ENCODE measurements around the gene PTPRA. TPM values are rescaled to one million over a fixed set of nuclear protein-coding genes. Genes with fewer than 3 reads are reported as not detected.

Gene PTPRA
- total and polyA plus RNA-seq, 2 of the 13 experiments (the other 11 are each of a cell fraction or from before 2014, with no cell fraction given): 47.2 to 127 TPM

GRCh38 chr20:3080939-3081388 lies 207.7 kb downstream of the PTPRA start (continued):
- TF ChIP-seq GLMP (CRISPR knock-in tag; IDR thresholded peaks at IDR 0.05; ENCODE audit: borderline replicate concordance) (no peak), SYNCRIP (IDR thresholded peaks at IDR 0.05; ENCODE audit: insufficient read depth, low read depth, low read length) (no peak), ZFX (CRISPR knock-in tag; IDR thresholded peaks at IDR 0.05; ENCODE audit: low read depth) (no peak), ZKSCAN1 (IDR thresholded peaks at IDR 0.05; ENCODE audit: low read length) (no peak), ZNF30 (CRISPR knock-in tag; IDR thresholded peaks at IDR 0.05) (no peak), PLRG1 (conservative IDR thresholded peaks at IDR 0.05) (no peak), SALL1 (CRISPR knock-in tag; IDR thresholded peaks at IDR 0.05) (peak; percentile 58), ZSCAN9 (CRISPR knock-in tag; IDR thresholded peaks at IDR 0.05; ENCODE audit: borderline replicate concordance) (no peak), ZNF678 (CRISPR knock-in tag; IDR thresholded peaks at IDR 0.05) (no peak), SOX6 (IDR thresholded peaks at IDR 0.05) (no peak), SOX6 (CRISPR knock-in tag; IDR thresholded peaks at IDR 0.05) (peak; percentile 36; the same call in 1 of the 2 replicates), BORCS8-MEF2B (CRISPR knock-in tag; IDR thresholded peaks at IDR 0.05) (0 out of 2 replicates have a peak, but pooled peaks have one; percentile 36), STAG1 (CRISPR knock-in tag; IDR thresholded peaks at IDR 0.05) (no peak), SRSF9 (IDR thresholded peaks at IDR 0.05; ENCODE audit: borderline replicate concordance, insufficient read depth, low read depth, low read length, poor library complexity, severe bottlenecking) (no peak), MEIS2 (CRISPR knock-in tag; IDR thresholded peaks at IDR 0.05) (no peak), PTBP1 (IDR thresholded peaks at IDR 0.05; ENCODE audit: low read depth, low read length, poor library complexity, severe bottlenecking) (no peak), ZNF225 (CRISPR knock-in tag; IDR thresholded peaks at IDR 0.05) (peak; percentile 19; the same call in 1 of the 2 replicates), ZBTB1 (CRISPR knock-in tag; IDR thresholded peaks at IDR 0.05; ENCODE audit: borderline replicate concordance) (no peak), GATAD1 (CRISPR knock-in tag; IDR thresholded peaks at IDR 0.05) (0 out of 2 replicates have a peak, but pooled peaks have one; percentile 17)
- TF ChIP-seq, protein P1, sequence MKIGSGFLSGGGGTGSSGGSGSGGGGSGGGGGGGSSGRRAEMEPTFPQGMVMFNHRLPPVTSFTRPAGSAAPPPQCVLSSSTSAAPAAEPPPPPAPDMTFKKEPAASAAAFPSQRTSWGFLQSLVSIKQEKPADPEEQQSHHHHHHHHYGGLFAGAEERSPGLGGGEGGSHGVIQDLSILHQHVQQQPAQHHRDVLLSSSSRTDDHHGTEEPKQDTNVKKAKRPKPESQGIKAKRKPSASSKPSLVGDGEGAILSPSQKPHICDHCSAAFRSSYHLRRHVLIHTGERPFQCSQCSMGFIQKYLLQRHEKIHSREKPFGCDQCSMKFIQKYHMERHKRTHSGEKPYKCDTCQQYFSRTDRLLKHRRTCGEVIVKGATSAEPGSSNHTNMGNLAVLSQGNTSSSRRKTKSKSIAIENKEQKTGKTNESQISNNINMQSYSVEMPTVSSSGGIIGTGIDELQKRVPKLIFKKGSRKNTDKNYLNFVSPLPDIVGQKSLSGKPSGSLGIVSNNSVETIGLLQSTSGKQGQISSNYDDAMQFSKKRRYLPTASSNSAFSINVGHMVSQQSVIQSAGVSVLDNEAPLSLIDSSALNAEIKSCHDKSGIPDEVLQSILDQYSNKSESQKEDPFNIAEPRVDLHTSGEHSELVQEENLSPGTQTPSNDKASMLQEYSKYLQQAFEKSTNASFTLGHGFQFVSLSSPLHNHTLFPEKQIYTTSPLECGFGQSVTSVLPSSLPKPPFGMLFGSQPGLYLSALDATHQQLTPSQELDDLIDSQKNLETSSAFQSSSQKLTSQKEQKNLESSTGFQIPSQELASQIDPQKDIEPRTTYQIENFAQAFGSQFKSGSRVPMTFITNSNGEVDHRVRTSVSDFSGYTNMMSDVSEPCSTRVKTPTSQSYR (CRISPR knock-in tag; IDR thresholded peaks at IDR 0.05; ENCODE audit: borderline replicate concordance): no peak
- TF ChIP-seq, protein P2, sequence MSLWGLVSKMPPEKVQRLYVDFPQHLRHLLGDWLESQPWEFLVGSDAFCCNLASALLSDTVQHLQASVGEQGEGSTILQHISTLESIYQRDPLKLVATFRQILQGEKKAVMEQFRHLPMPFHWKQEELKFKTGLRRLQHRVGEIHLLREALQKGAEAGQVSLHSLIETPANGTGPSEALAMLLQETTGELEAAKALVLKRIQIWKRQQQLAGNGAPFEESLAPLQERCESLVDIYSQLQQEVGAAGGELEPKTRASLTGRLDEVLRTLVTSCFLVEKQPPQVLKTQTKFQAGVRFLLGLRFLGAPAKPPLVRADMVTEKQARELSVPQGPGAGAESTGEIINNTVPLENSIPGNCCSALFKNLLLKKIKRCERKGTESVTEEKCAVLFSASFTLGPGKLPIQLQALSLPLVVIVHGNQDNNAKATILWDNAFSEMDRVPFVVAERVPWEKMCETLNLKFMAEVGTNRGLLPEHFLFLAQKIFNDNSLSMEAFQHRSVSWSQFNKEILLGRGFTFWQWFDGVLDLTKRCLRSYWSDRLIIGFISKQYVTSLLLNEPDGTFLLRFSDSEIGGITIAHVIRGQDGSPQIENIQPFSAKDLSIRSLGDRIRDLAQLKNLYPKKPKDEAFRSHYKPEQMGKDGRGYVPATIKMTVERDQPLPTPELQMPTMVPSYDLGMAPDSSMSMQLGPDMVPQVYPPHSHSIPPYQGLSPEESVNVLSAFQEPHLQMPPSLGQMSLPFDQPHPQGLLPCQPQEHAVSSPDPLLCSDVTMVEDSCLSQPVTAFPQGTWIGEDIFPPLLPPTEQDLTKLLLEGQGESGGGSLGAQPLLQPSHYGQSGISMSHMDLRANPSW (CRISPR knock-in tag; IDR thresholded peaks at IDR 0.05; ENCODE audit: borderline replicate concordance): no peak
- TF ChIP-seq, protein P3, sequence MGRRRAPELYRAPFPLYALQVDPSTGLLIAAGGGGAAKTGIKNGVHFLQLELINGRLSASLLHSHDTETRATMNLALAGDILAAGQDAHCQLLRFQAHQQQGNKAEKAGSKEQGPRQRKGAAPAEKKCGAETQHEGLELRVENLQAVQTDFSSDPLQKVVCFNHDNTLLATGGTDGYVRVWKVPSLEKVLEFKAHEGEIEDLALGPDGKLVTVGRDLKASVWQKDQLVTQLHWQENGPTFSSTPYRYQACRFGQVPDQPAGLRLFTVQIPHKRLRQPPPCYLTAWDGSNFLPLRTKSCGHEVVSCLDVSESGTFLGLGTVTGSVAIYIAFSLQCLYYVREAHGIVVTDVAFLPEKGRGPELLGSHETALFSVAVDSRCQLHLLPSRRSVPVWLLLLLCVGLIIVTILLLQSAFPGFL (CRISPR knock-in tag; IDR thresholded peaks at IDR 0.05): no peak
- TF ChIP-seq, protein P4, sequence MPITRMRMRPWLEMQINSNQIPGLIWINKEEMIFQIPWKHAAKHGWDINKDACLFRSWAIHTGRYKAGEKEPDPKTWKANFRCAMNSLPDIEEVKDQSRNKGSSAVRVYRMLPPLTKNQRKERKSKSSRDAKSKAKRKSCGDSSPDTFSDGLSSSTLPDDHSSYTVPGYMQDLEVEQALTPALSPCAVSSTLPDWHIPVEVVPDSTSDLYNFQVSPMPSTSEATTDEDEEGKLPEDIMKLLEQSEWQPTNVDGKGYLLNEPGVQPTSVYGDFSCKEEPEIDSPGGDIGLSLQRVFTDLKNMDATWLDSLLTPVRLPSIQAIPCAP (CRISPR knock-in tag; IDR thresholded peaks at IDR 0.05; ENCODE audit: low read depth): no peak
